Ectodermal cell (in vitro differentiated cells): Measurements from ENCODE around the gene SREBF1. TPM values are rescaled to one million over a fixed set of nuclear protein-coding genes. Genes with fewer than 3 reads are reported as not detected.

Source experiments
- H3K27ac ChIP-seq: 2 replicates; pipeline ENCODE4 v1.7.0; 2013; ENCODE audit warnings: mild to moderate bottlenecking, low read depth, low read length; ENCODE audit not compliant: insufficient read depth, poor library complexity, severe bottlenecking
- H3K27me3 ChIP-seq: 2 replicates; pipeline ENCODE4 v1.7.0; 2013; ENCODE audit warnings: mild to moderate bottlenecking, low read length; ENCODE audit not compliant: insufficient read depth, control insufficient read depth, poor library complexity, severe bottlenecking
- H3K36me3 ChIP-seq: one replicate; pipeline ENCODE4 v1.7.0; 2013; ENCODE audit warnings: low read length; ENCODE audit not compliant: control insufficient read depth, insufficient read depth
- H3K4me1 ChIP-seq: one replicate; pipeline ENCODE4 v1.7.0; 2013; ENCODE audit warnings: low read length; ENCODE audit not compliant: control insufficient read depth, insufficient read depth
- H3K4me3 ChIP-seq: 2 replicates; pipeline ENCODE4 v1.7.0; 2013; ENCODE audit warnings: low read depth, low read length, control low read depth; ENCODE audit not compliant: insufficient read depth
- H3K9me3 ChIP-seq: 2 replicates; pipeline ENCODE4 v1.7.0; 2013; ENCODE audit warnings: mild to moderate bottlenecking, low read length, moderate library complexity; ENCODE audit not compliant: control insufficient read depth
- WGBS, 2 experiments: methylation state at CpG; one replicate each; pipeline ENCODE4 v1.1.7; 2013; ENCODE audit warnings: missing lambda C conversion rate in 2 of 2; 5-methylcytosine and 5-hydroxymethylcytosine counted together
- polyA plus RNA-seq, 4 experiments: library from polyadenylated mRNA; stranded (reverse); fragments of 50-300 nt; gene quantifications; one replicate each; pipeline ENCODE4 v1.2.3, GENCODE V29; 2013

Gene SREBF1
- 58.8 TPM for polyA plus RNA-seq (2013, experiment 1 of 4)
- 65.5 TPM for polyA plus RNA-seq (2013, experiment 2 of 4)
- polyA plus RNA-seq (2013, experiment 3 of 4) = 33.2 TPM
- 43.0 TPM for polyA plus RNA-seq (2013, experiment 4 of 4)

GRCh38 chr17:17836818-17837379 is at the start of gene SREBF1:
Gene SREBF1 (minus strand): TSS chr17:17836986. CDS start chr17:17836817, 169 bp downstream.
- peak within 1 kb of the TSS; percentile 58 for H3K4me3 ChIP-seq
- peak within 1 kb of the TSS; percentile 87 for H3K27ac ChIP-seq
- peaks cover 47% of the 10 kb centered on the region for H3K4me1 ChIP-seq
- 2% methylated on average over 52 of the region's 52 CpGs for WGBS, 2 experiments
- H3K9me3 ChIP-seq = no peaks in the 10 kb centered on the region
- H3K27me3 ChIP-seq = no peaks in the 10 kb centered on the region
- no peaks in the 10 kb centered on the region for H3K36me3 ChIP-seq

- Histone ChIP-seq H3K4me3 (no peak overlapping the region), H3K27ac (no peak overlapping the region), H3K9me3 (no peaks in the 10 kb centered on the region), H3K27me3 (no peaks in the 10 kb centered on the region), H3K36me3 (no peaks in the 10 kb centered on the region), H3K4me1 (peaks cover 25% of the 10 kb centered on the region)
- 75 to 79% methylated on average over 6 of the region's 6 CpGs for WGBS, 2 experiments
Observed at GRCh38 chr17:17886226-17886625, 49.4 kb upstream of the SREBF1 start.

- Histone ChIP-seq H3K4me1 (peaks cover 25% of the 10 kb centered on the region), H3K27ac (peak overlapping the region; percentile 2), H3K4me3 (no peak overlapping the region), H3K9me3 (no peaks in the 10 kb centered on the region), H3K27me3 (no peaks in the 10 kb centered on the region), H3K36me3 (no peaks in the 10 kb centered on the region)
- 48 to 53% methylated on average over 16 of the region's 16 CpGs for WGBS, 2 experiments
Observed at GRCh38 chr17:17884391-17885357, 47.9 kb upstream of the SREBF1 start.

GRCh38 chr17:17883801-17884200 is 47.0 kb upstream of the SREBF1 start:
- H3K4me3 ChIP-seq = no peak overlapping the region
- no peaks in the 10 kb centered on the region for H3K9me3 ChIP-seq
- 94 to 95% methylated on average over 3 of the region's 3 CpGs for WGBS, 2 experiments
- H3K36me3 ChIP-seq = no peaks in the 10 kb centered on the region
- H3K27me3 ChIP-seq = no peaks in the 10 kb centered on the region
- H3K4me1 ChIP-seq = peaks cover 19% of the 10 kb centered on the region
- H3K27ac ChIP-seq = no peak overlapping the region

GRCh38 chr17:17882082-17882581 is 45.3 kb upstream of the SREBF1 start:
- 48 to 49% methylated on average over 8 of the region's 8 CpGs for WGBS, 2 experiments
- Histone ChIP-seq H3K27ac (no peak overlapping the region), H3K4me3 (no peak overlapping the region), H3K4me1 (peaks cover 33% of the 10 kb centered on the region), H3K27me3 (no peaks in the 10 kb centered on the region), H3K36me3 (no peaks in the 10 kb centered on the region), H3K9me3 (no peaks in the 10 kb centered on the region)

GRCh38 chr17:17880577-17881196 is 43.9 kb upstream of the SREBF1 start:
- H3K9me3 ChIP-seq = no peaks in the 10 kb centered on the region
- no peak overlapping the region for H3K4me3 ChIP-seq
- WGBS, 2 experiments = 91 to 92% methylated on average over 8 of the region's 8 CpGs
- no peaks in the 10 kb centered on the region for H3K27me3 ChIP-seq
- H3K4me1 ChIP-seq = peaks cover 41% of the 10 kb centered on the region
- no peak overlapping the region for H3K27ac ChIP-seq
- no peaks in the 10 kb centered on the region for H3K36me3 ChIP-seq

GRCh38 chr17:17877529-17878358 is 41.0 kb upstream of the SREBF1 start:
- peaks cover 27% of the 10 kb centered on the region for H3K4me1 ChIP-seq

GRCh38 chr17:17876959-17877528 is 40.3 kb upstream of the SREBF1 start:
- Histone ChIP-seq H3K27me3 (no peaks in the 10 kb centered on the region), H3K9me3 (no peaks in the 10 kb centered on the region), H3K4me1 (peaks cover 22% of the 10 kb centered on the region), H3K4me3 (no peak overlapping the region), H3K36me3 (no peaks in the 10 kb centered on the region), H3K27ac (peak overlapping the region; percentile 55)
- WGBS, 2 experiments = 93 to 97% methylated on average over 6 of the region's 6 CpGs

More at GRCh38 chr17:17877529-17878358, 41.0 kb upstream of the SREBF1 start:
- no peak overlapping the region for H3K4me3 ChIP-seq
- no peaks in the 10 kb centered on the region for H3K27me3 ChIP-seq
- no peaks in the 10 kb centered on the region for H3K9me3 ChIP-seq
- 37 to 40% methylated on average over 14 of the region's 14 CpGs for WGBS, 2 experiments
- no peaks in the 10 kb centered on the region for H3K36me3 ChIP-seq
- peak overlapping the region; percentile 55 for H3K27ac ChIP-seq

- H3K36me3 ChIP-seq = no peaks in the 10 kb centered on the region
- H3K4me3 ChIP-seq = no peak overlapping the region
- no peak overlapping the region for H3K27ac ChIP-seq
- peaks cover 25% of the 10 kb centered on the region for H3K4me1 ChIP-seq
- WGBS, 2 experiments = 87 to 89% methylated on average over 1 of the region's 1 CpG
- no peaks in the 10 kb centered on the region for H3K9me3 ChIP-seq
- H3K27me3 ChIP-seq = no peaks in the 10 kb centered on the region
Observed at GRCh38 chr17:17874478-17874877, 37.7 kb upstream of the SREBF1 start.
